GM08714 (cell line): ENCODE measurements around the gene DYNLT2.

Source experiments
- H3K4me3 ChIP-seq: fragments of 200-500 bp; sonication (Bioruptor generic); 2 replicates; pipeline ENCODE4 v1.5.1; 2014; ENCODE audit warnings: mild to moderate bottlenecking, low read length, inconsistent platforms
- ZNF274 ChIP-seq: IDR thresholded peaks from 2 replicates; pipeline ENCODE4 v1.6.1; 2012; ENCODE audit warnings: mild to moderate bottlenecking, low read depth, low read length

DYNLT2 gene

GRCh38 chr6:169726049-169726400 lies 25.3 kb downstream of the DYNLT2 start:
- no peak for TF ChIP-seq ZNF274
- H3K4me3 ChIP-seq: no peak overlapping the region

DNA sequence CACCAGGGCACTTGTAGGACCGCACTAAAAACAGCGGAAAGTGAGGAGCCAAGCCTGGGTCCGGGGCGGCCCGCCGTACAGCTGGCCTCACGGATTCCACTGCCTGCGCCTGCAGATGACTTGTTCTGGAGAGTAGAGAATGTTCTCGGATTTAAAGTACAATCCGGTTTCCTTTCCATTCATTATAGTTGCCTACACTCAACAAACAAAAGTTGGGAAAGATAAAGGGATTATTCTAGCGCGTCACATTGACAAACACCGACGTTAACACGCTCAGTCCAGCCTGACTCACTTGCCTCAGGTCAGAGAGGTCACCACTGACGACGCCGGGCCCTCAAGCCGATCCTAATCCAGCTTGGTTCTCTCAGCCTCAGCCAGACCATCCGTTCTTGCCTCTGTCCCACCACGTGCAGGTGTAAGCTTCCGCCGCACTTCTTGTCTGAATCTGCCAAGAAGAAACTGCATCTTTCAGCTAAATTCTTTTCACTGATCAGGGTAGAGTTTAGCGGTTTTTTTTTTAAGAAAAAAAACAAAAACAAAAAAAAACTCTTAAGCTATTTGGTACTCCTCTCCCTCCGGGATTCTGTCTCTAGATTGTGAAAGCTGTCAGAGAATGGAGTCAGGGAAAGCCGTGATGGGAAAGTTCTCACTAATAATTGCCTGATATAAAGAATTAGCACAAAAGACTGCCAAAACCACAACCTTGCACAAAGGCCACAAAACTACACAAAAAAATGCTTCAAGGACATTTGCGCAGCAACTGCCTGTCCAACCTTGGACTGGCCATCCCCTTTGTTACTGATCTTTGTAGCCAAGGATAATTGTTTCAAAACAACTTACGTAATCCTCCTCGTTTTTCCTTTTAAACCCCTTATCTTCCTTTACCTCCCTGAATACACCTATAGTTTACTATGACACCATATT lies 26.0 kb downstream of the DYNLT2 start:
- TF ChIP-seq ZNF274: no peak

GRCh38 chr6:169724494-169725124 lies 26.8 kb downstream of the DYNLT2 start, which contains the start of gene PHF10:
TSS of gene PHF10 (minus strand) at chr6:169724500. CDS start at chr6:169723931, 569 bp downstream.
- no peak for TF ChIP-seq ZNF274
- H3K4me3 ChIP-seq: peak within 1 kb of the TSS; percentile 71

More for the DNA sequence above, 26.0 kb downstream of the DYNLT2 start:
- peak overlapping the region; percentile 71 for H3K4me3 ChIP-seq

GRCh38 chr6:169723991-169724493 lies 27.3 kb downstream of the DYNLT2 start:
- no peak for TF ChIP-seq ZNF274
- H3K4me3 ChIP-seq: peak overlapping the region; percentile 60

- H3K4me3 ChIP-seq: peak overlapping the region; percentile 59
- TF ChIP-seq ZNF274: no peak
These were observed 28.0 kb downstream of the DYNLT2 start for GRCh38 chr6:169723200-169723909.

GRCh38 chr6:169722362-169723199 lies 28.8 kb downstream of the DYNLT2 start:
- H3K4me3 ChIP-seq: peak overlapping the region; percentile 59
- TF ChIP-seq ZNF274: no peak

DNA sequence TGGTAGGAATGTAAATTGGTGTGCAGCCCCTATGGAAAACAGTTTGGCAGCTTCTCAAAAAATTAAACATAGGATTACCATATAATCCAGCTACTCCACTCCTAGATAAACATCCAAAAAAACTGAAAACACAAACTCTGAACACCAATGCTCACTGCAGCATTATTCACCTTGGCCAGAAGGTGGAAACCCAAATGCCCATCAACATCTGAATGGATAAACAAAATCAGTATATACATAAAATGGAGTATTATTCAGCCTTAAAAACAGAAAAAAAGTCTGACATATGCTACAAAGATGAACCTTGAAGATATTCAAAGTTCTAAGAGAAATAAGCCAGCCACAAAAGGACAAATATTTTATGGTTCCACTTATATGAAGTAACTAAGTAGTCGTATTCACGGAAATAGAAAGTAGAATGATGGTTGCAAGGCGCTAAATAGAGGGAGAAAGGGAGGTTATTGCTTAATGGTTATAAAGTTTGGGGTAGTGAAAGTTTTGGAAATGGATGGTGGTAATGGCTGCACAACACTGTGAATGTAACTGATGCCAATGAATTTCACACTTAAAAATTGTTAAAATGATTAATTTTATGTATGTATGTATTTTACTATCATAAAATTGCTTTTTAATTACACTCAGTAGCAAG lies 31.0 kb downstream of the DYNLT2 start:
- H3K4me3 ChIP-seq: no peak overlapping the region
- no peak for TF ChIP-seq ZNF274

DNA sequence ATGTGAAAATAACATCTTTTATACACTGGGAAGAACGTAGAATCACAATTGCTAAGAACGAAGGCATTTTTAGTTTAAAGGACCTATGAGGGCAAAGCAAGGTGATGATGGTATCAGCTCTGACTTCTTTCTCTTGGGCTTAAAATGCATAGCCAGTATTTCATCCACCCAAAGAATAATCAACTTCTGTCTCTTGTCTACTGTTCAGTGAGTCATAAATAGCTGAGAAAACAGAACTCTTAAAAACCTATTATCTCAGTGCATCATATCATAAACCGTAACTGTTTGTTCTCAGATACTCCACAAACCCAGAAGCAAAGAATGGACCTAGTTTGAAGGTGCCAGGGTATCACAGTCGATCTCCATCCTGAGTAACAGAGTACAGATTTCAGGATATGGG lies 32.3 kb downstream of the DYNLT2 start:
- H3K4me3 ChIP-seq: no peak overlapping the region
- TF ChIP-seq ZNF274: no peak

GRCh38 chr6:169714595-169714994 lies 36.8 kb downstream of the DYNLT2 start:
- TF ChIP-seq ZNF274: no peak
- H3K4me3 ChIP-seq: no peak overlapping the region

GRCh38 chr6:169714178-169714577 lies 37.2 kb downstream of the DYNLT2 start:
- no peak for TF ChIP-seq ZNF274

GRCh38 chr6:169710009-169710408 lies 41.4 kb downstream of the DYNLT2 start:
- TF ChIP-seq ZNF274: no peak

More at GRCh38 chr6:169714178-169714577, 37.2 kb downstream of the DYNLT2 start:
- no peak overlapping the region for H3K4me3 ChIP-seq

DNA sequence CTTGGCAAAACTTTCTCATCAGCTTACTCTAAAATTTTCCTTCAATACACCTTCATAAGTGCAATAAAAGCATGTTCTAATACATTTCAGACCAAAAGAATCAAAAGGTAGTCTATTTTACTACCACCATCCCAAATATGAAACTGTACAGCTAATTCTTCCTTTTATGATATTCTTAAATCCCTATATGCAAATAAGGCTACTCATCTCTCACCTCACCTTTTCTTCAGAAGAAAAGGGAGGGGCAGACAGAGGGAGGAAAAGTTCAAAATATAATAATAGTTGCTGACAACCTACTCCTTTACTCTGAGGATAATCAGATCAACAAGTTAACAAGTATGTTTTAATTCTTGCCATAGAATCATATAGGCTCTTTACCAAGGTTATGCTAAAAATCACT lies 42.1 kb downstream of the DYNLT2 start:
- no peak for TF ChIP-seq ZNF274
- no peak overlapping the region for H3K4me3 ChIP-seq

More at GRCh38 chr6:169710009-169710408, 41.4 kb downstream of the DYNLT2 start:
- H3K4me3 ChIP-seq: no peak overlapping the region

GRCh38 chr6:169707772-169708171 lies 43.6 kb downstream of the DYNLT2 start:
- no peak for TF ChIP-seq ZNF274
- H3K4me3 ChIP-seq: no peak overlapping the region
